Neuronal stem cell (in vitro differentiated cells): ENCODE results near the gene NSMCE4A.

ENCODE experiments used
- DNase-seq: peaks from one replicate; pipeline ENCODE4 v3.0.0-alpha.2; 2013; ENCODE audit warnings: low spot score
- H2AFZ ChIP-seq: one replicate; pipeline ENCODE4 v1.6.1; 2013; ENCODE audit warnings: mild to moderate bottlenecking, low read length, inconsistent platforms
- H2AK5ac ChIP-seq: 2 replicates; pipeline ENCODE4 v1.6.1; 2013; ENCODE audit warnings: low read depth, mild to moderate bottlenecking, inconsistent platforms, low read length, moderate library complexity, mixed read lengths
- H2BK120ac ChIP-seq: 2 replicates; pipeline ENCODE4 v1.6.1; 2013; ENCODE audit warnings: low read depth, mild to moderate bottlenecking, inconsistent platforms, low read length, moderate library complexity, mixed read lengths
- H2BK12ac ChIP-seq: one replicate; pipeline ENCODE4 v1.6.1; 2013; ENCODE audit warnings: low read length, inconsistent platforms
- H2BK15ac ChIP-seq: 2 replicates; pipeline ENCODE4 v1.6.1; 2013; ENCODE audit warnings: mild to moderate bottlenecking, low read length, inconsistent platforms, mixed read lengths
- H2BK5ac ChIP-seq: one replicate; pipeline ENCODE4 v1.6.1; 2013; ENCODE audit warnings: inconsistent platforms, mild to moderate bottlenecking, low read length, moderate library complexity
- H3K14ac ChIP-seq: one replicate; pipeline ENCODE4 v1.6.1; 2013; ENCODE audit warnings: low read length, inconsistent platforms
- H3K18ac ChIP-seq: 2 replicates; pipeline ENCODE4 v1.6.1; 2013; ENCODE audit warnings: low read length, inconsistent platforms
- H3K23ac ChIP-seq: 2 replicates; pipeline ENCODE4 v1.6.1; 2013; ENCODE audit warnings: low read depth, mild to moderate bottlenecking, mixed read lengths, low read length, inconsistent platforms; ENCODE audit not compliant: poor library complexity
- H3K27ac ChIP-seq: replicated peaks from 3 replicates; pipeline ENCODE4 v1.5.1; 2013; ENCODE audit warnings: low read length, inconsistent platforms
- H3K27me3 ChIP-seq, 3 experiments: 2 replicates each; pipeline ENCODE4 v1.6.1; 2013; ENCODE audit warnings: low read length in 3 of 3, mild to moderate bottlenecking in 2 of 3, inconsistent platforms in 1 of 3, low read depth in 1 of 3, mixed read lengths in 1 of 3, moderate library complexity in 1 of 3; ENCODE audit not compliant: control insufficient read depth in 3 of 3, insufficient read depth in 3 of 3
- H3K36me3 ChIP-seq, 2 donors: replicated peaks in 1 of 2; 2 replicates each; pipeline ENCODE4 v1.6.1; 2013; ENCODE audit warnings: low read length in 2 of 2; ENCODE audit not compliant: control insufficient read depth in 2 of 2, insufficient read depth in 2 of 2
- H3K4ac ChIP-seq: 2 replicates; pipeline ENCODE4 v1.6.1; 2013; ENCODE audit warnings: inconsistent platforms, mild to moderate bottlenecking, low read length, moderate library complexity
- H3K4me1 ChIP-seq, 2 donors: 1 replicate in 1 of 2; 2 replicates in 1 of 2; pipeline ENCODE4 v1.6.1; 2013; ENCODE audit warnings: low read length in 2 of 2, low read depth in 1 of 2; ENCODE audit not compliant: control insufficient read depth in 2 of 2, insufficient read depth in 1 of 2
- H3K4me2 ChIP-seq: one replicate; pipeline ENCODE4 v1.6.1; 2013; ENCODE audit warnings: mild to moderate bottlenecking, low read length, inconsistent platforms; ENCODE audit not compliant: insufficient read depth, poor library complexity, severe bottlenecking
- H3K4me3 ChIP-seq, 2 donors: 2 replicates each; pipeline ENCODE4 v1.5.1; 2013; ENCODE audit warnings: low read length in 2 of 2, mild to moderate bottlenecking in 2 of 2, inconsistent platforms in 1 of 2, moderate library complexity in 1 of 2
- H3K79me1 ChIP-seq: one replicate; pipeline ENCODE4 v1.6.1; 2013; ENCODE audit warnings: low read depth, mild to moderate bottlenecking, inconsistent platforms, low read length, moderate library complexity
- H3K9ac ChIP-seq: one replicate; pipeline ENCODE4 v1.6.1; 2013; ENCODE audit warnings: mild to moderate bottlenecking, low read depth, low read length, inconsistent platforms; ENCODE audit not compliant: poor library complexity
- H3K9me3 ChIP-seq, 2 donors: replicated peaks in 1 of 2; 2 replicates each; pipeline versions ENCODE3 to v1.6.1; 2013; ENCODE audit warnings: low read length in 2 of 2, mild to moderate bottlenecking in 2 of 2, inconsistent platforms in 1 of 2, low read depth in 1 of 2, mixed read lengths in 1 of 2, moderate library complexity in 1 of 2; ENCODE audit not compliant: control insufficient read depth in 2 of 2, insufficient read depth in 1 of 2
- H4K8ac ChIP-seq: one replicate; pipeline ENCODE4 v1.6.1; 2013; ENCODE audit warnings: low read depth, mild to moderate bottlenecking, inconsistent platforms, low read length, moderate library complexity
- H4K91ac ChIP-seq: one replicate; pipeline ENCODE4 v1.6.1; 2013; ENCODE audit warnings: low read length, low read depth, mild to moderate bottlenecking, inconsistent platforms; ENCODE audit not compliant: poor library complexity
- WGBS, 2 donors: extraction: QIAGEN DNeasy Blood & Tissue Kit; methylation state at CpG; one replicate each; pipeline ENCODE4 v1.1.7; 2013; ENCODE audit warnings: missing lambda C conversion rate in 2 of 2, mixed read lengths in 1 of 2; ENCODE audit not compliant: insufficient read length in 2 of 2, insufficient replicate concordance in 1 of 2; ENCODE audit errors: extremely low coverage in 2 of 2; 5-methylcytosine and 5-hydroxymethylcytosine counted together

NSMCE4A gene

GRCh38 chr10:121949049-121949448 lies 26.0 kb downstream of the NSMCE4A start:
- Histone ChIP-seq H2BK120ac (no peak overlapping the region), H3K36me3 (peaks cover 4 to 10% of the 10 kb centered on the region in 2 donors), H3K9me3 (no peaks in the 10 kb centered on the region), H3K18ac (no peak overlapping the region), H3K23ac (no peak overlapping the region), H4K91ac (no peak overlapping the region), H3K14ac (no peak overlapping the region), H3K4me3 (no peak overlapping the region), H2BK12ac (no peak overlapping the region), H3K4ac (no peak overlapping the region), H4K8ac (no peak overlapping the region), H3K9ac (no peak overlapping the region), H2BK15ac (no peak overlapping the region), H3K4me1 (peaks cover 2 to 5% of the 10 kb centered on the region in 2 donors), H3K27ac (no peak overlapping the region), H3K79me1 (no peaks in the 10 kb centered on the region), H2AK5ac (no peak overlapping the region), H2BK5ac (no peak overlapping the region), H2AFZ (no peak overlapping the region), H3K27me3 (no peaks in the 10 kb centered on the region), H3K4me2 (no peak overlapping the region)
- no CpG with 5 or more reads among the region's 2 CpGs for WGBS, 2 donors
- no peak for DNase-seq

DNA sequence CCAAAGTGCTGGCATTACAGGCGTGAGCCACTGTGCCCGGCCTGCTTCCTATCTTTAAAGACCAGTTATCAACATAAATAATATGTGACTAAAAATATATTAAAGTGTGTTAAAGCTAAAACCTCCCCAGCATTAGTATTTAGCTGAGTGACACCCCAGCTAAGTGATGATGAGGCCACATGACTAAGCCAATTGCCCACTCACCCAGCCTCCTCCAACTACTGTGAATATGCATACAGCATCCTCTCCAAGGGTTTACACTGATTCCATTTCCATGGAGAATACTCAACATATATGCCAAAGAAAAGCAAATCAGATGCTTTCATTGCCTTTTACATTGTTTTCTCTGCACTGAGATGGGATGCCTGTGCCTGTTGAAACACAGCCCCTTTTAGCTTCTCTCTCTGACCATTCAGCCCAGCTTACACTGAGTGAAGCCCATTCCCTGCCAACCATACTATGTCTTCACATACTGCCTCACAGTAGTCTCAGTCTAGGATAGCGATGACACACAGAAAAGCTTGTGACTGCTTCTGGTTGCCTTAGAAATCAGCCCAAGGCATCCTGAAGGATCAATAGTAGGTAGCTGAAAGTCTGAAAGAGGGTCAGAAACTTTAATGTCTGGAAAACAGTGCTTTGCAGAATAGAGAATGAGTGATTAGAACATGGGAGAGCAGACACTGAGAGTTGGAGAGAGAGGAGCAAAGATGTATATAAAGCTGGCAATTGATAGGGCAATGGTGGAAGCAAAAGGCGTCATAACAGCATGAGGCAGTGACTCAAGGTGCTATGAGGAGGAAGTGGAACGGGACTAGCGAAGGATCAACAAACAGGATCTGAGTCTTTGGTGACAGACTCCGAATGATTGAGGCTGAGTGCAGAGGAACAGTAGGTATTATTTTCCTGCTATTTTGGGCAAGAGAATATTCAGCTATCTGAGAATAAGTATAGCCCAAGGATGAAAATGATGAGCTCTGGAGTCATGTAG lies 27.4 kb downstream of the NSMCE4A start:
- Histone ChIP-seq H4K91ac (no peak overlapping the region), H2BK120ac (no peak overlapping the region), H3K23ac (no peak overlapping the region), H3K4me3 (no peak overlapping the region), H2AFZ (no peak overlapping the region), H3K9ac (no peak overlapping the region), H2BK12ac (no peak overlapping the region), H2AK5ac (no peak overlapping the region), H3K36me3 (peaks cover 0 to 4% of the 10 kb centered on the region in 2 donors), H2BK5ac (no peak overlapping the region), H3K27me3 (no peaks in the 10 kb centered on the region), H2BK15ac (no peak overlapping the region), H4K8ac (no peak overlapping the region), H3K14ac (no peak overlapping the region), H3K9me3 (no peaks in the 10 kb centered on the region), H3K4ac (no peak overlapping the region), H3K4me2 (no peak overlapping the region), H3K18ac (no peak overlapping the region), H3K27ac (no peak overlapping the region), H3K4me1 (peaks cover 2 to 5% of the 10 kb centered on the region in 2 donors), H3K79me1 (no peaks in the 10 kb centered on the region)
- DNase-seq = no peak
- no CpG with 5 or more reads among the region's 7 CpGs for WGBS, 2 donors

DNA sequence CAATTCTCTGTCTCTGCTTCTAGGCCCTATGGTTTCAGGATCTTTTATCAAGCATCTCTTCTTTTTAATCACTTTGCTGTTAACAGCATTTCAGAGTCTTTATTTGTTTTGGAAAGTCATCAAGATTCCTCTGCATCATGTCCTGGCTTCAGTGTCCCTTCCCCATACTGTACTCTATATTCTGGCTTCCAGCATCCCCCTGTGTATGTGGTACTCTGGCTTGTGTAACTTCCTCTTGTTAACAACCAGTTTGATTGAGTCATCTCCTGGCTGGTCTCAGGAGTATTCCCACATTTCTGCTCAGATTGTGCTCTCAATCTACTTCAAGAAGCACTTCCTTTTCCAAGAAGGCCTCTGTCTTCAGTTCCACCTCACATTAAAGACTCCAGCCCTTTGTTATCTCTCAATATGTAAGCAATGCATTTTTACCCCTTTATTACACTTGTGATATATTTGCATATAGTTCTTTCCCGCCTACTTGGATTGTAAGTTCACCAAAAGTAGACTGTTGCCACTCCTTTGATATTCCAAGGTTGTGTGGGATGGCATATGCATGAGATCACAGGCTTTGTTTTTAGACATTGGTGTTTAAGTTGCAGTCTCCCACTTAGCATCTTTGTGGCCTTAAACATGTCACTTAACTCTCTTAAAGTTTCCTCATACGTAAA lies 32.1 kb downstream of the NSMCE4A start:
- Histone ChIP-seq H3K9me3 (no peaks in the 10 kb centered on the region), H2BK12ac (no peak overlapping the region), H3K4me2 (no peak overlapping the region), H3K18ac (no peak overlapping the region), H2BK15ac (no peak overlapping the region), H3K27me3 (no peaks in the 10 kb centered on the region), H3K4me1 (no peaks in the 10 kb centered on the region), H2BK120ac (no peak overlapping the region), H3K4ac (no peak overlapping the region), H3K23ac (no peak overlapping the region), H4K8ac (no peak overlapping the region), H2AK5ac (no peak overlapping the region), H2BK5ac (no peak overlapping the region), H3K4me3 (no peak overlapping the region), H3K9ac (no peak overlapping the region), H3K27ac (no peak overlapping the region), H3K36me3 (no peaks in the 10 kb centered on the region), H3K79me1 (no peaks in the 10 kb centered on the region), H4K91ac (no peak overlapping the region), H3K14ac (no peak overlapping the region), H2AFZ (no peak overlapping the region)
- DNase-seq = no peak
- WGBS, 2 donors = no CpG with 5 or more reads among the region's 2 CpGs

- Histone ChIP-seq H3K14ac (no peak overlapping the region), H4K8ac (no peak overlapping the region), H2AK5ac (no peak overlapping the region), H3K4me2 (no peak overlapping the region), H2BK15ac (no peak overlapping the region), H2BK5ac (no peak overlapping the region), H3K4me3 (no peak overlapping the region), H2BK120ac (no peak overlapping the region), H4K91ac (no peak overlapping the region), H2AFZ (no peak overlapping the region), H3K23ac (no peak overlapping the region), H3K27me3 (no peaks in the 10 kb centered on the region), H3K9ac (no peak overlapping the region), H3K9me3 (no peaks in the 10 kb centered on the region), H3K79me1 (no peaks in the 10 kb centered on the region), H3K18ac (no peak overlapping the region), H3K4ac (no peak overlapping the region), H3K27ac (no peak overlapping the region), H3K4me1 (no peaks in the 10 kb centered on the region), H2BK12ac (no peak overlapping the region), H3K36me3 (no peaks in the 10 kb centered on the region)
- no peak for DNase-seq
- no CpG with 5 or more reads among the region's 3 CpGs for WGBS, 2 donors
Measured at GRCh38 chr10:121941532-121941931, 33.5 kb downstream of the NSMCE4A start.
